Activated CD8-positive, alpha-beta memory T cell treated with anti-CD3 and anti-CD28 coated beads for 24 hours (primary cell): ENCODE data around the gene CMTM3.
"Not testable (repeated sequence)": the region's sequence is repeated elsewhere in the genome, so short reads cannot be mapped to it uniquely, and the experiment has no call there.

Experiments
- DNase-seq: peaks from one replicate; pipeline ENCODE4 v3.0.0-alpha.2; 2020

CMTM3 gene

DNA sequence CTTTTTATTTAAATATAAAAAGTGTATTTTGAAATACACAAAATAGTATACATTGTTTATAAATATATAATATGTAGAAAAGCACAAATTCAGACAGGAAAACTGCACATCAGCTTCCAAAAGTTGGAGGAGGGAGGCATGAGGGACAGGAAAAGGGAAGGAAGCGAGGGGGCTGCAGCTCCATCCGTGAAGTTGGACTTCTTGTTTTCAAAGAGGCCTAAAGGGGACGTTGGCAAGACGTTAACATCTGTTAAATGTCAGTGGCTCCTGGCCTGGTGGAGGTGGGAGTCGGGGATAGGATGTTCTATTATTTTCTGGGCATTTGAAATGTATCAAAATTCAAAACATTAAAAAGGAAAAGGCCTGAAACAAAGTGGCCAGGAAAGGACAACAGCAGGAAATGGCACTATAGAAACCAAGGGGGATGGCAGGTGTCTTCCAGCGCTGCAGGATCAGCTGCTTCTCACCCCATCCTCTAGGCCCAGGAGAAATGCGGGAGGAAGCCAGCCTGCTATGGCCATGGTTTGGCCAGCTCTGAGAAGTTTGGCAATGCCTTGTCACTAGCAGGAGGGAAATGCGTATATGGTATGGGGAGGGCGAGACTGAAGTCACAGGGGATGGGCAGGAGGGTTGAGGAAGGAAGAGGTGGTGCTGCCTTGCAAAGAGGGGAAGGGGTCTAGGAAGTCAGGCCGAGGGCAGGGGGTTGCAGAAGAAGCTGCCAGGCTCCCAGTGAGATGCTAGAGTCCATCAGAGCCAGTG is 18.8 kb upstream of the CMTM3 start:
- peak; percentile 40 for DNase-seq

DNA sequence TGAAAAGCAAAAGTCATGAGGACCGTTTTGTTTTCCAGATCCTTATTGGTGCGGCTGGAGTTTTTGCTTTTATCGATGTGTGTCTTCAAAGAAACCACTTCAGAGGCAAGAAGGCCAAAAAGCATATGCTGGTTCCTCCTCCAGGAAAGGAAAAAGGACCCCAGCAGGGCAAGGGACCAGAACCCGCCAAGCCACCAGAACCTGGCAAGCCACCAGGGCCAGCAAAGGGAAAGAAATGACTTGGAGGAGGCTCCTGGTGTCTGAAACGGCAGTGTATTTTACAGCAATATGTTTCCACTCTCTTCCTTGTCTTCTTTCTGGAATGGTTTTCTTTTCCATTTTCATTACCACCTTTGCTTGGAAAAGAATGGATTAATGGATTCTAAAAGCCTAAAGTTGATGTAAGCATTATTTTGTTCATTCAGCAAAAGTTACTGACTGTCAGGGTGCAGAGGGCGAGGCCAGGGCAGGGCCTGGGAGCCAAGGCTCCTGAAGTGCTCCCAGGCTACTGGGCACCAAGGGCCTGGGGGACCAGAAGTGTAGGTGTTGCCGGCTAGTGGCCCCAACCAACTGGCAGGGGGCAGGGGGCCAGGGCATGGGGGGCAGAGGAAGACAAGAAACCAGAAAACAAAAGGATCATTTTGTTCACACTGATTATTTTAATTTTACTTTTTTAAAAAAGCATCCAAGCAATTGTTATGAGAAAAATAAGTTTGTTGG is 16.5 kb upstream of the CMTM3 start:
- no peak for DNase-seq

DNA sequence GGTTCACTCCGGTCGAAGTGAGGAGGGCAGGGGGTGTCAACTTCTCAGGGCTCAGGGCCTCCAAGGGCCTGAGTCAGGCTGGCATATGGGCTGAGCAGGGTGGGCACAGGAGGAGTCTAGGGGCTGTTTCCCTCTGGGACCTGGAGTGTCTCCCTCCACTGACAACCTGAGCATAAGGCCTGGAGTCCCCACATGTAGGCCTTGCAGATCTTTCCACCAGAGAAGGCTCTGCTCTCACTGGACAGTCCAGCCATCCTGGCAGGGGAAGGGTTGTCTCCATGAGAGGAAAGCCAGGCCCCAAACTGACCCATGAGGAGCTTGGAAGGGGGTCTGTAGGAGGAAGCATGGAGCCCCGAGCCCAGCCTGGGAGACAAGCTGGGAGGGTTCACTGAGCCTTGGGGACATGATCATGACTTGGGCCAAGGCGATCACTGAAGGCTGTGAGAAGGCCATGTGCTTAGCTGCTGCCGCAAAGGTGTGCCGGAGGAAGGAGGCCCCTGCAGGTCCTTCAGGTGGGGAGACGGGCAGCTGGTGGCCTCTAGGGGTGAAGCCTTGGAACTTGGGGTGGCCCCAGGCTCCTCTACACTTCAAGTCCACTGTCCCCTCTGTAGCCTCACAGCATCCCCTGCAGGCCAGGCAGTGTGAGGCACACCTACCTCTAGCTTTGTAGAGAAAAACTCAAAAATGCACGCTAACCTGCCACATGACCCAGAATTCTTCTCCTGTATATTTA is 15.4 kb upstream of the CMTM3 start:
- DNase-seq, result peak; percentile 76

DNA sequence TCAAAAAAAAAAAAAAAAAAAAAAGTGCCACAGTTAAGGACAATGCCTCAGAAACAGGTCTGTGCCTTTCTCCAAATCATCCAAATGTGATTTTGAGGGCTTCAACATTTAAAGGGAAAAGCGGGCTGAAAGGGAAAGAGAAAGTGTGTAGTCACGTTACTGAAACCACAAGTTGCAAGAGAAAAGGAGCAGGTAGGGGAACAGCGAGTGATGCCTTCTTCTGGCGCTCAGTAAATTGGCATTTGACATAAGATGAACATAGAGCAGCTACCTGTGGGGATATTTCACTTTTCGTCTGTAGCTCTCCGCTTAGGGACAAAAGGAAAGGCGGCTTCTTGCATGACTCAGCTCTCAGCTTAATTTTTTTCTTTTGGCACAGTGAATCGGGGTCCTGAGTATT is 14.2 kb upstream of the CMTM3 start:
- no peak for DNase-seq

DNA sequence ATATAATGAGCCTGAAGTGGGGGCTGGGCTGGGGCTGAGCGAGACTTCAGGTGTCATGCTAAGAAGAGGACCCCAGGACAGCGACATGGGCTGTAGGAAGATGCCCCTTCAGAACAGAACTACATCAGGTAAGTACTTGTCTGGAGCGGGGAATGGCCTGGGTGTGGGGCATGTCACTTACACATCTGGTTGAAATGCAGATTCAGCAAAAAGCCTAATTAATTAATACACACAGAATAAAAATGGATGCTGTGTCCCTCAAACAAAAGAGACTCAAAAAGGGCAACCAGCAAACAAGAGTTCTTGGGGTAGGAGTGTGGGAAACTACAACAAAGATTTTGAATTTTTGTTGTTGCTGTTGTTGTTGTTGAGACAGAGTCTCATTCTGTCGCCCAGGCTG is 13.5 kb upstream of the CMTM3 start:
- no peak for DNase-seq

DNA sequence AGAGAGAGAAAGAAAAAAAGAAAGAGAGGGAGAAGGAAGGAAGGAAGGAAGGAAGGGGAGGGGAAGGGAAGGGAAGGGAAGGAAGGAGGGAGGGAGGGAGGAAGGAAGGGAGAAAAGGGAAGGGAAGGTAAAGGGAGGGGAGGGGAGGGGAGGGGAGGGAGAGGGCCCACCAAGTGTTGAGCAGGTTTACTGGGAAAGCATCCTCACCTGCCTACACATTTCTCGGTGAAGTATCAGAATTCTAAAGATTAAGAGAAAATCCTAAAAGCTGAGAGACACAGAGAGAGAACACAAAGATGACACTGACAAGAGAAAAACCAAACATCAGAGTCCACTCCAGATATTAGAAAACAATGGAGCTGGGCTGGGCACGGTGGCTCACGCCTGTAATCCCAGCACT is 12.3 kb upstream of the CMTM3 start:
- no peak for DNase-seq

DNA sequence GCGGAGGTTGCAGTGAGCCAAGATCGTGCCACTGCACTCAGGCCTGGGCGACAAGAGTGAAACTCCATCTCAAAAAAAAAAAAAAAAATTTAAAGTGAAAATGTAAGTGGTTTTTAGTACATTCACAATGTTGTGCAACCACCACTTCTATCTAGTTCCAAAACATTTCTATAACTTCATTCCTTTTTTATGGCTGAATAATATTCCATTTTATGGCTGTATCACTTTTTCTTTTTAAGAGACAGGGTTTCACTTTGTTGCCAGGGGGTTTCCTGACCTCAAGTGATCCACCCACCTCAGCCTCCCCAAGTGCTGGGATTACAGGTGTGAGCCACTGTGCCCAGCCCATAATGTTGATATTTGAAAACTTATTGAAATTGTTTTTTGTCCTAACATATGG is 11.7 kb upstream of the CMTM3 start:
- DNase-seq, result no peak

DNA sequence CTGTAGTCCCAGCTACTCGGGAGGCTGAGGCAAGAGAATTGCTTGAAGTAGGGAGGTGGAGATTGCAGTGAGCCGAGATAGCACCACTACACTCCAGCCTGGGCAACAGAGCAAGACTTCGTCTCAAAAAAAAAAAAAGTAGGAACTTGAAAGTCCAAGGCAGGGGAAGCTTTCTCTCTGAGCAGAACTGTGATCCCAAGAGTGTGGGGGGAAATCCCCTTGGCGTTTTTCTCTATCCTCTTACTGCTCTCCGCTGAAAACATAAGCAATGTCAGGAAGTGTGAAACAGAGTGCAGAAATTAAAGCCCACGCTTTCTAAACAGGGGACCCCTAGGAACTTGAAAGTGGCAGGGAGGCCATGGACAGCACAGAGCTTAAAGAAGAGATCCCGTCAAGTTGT is 9.8 kb upstream of the CMTM3 start:
- no peak for DNase-seq

DNA sequence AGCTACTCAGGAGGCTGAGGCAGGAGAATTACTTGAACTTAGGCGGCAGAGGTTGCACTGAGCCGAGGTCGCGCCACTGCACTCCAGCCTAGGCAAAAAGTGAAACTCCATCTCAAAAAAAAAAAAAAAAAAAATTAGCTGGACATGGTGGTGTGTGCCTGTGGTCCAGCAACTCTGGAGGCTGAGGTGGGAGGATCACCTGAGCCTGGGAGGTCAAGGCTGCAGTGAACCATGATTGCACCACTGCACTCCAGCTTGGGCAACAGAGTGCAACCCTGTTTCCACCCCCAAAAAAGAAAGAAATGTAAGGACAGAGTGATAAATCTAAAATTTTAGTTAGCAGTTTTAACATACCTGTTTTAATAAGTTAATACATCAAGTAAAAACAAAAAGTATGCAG is 7.9 kb upstream of the CMTM3 start:
- DNase-seq, result not testable (repeated sequence)

DNA sequence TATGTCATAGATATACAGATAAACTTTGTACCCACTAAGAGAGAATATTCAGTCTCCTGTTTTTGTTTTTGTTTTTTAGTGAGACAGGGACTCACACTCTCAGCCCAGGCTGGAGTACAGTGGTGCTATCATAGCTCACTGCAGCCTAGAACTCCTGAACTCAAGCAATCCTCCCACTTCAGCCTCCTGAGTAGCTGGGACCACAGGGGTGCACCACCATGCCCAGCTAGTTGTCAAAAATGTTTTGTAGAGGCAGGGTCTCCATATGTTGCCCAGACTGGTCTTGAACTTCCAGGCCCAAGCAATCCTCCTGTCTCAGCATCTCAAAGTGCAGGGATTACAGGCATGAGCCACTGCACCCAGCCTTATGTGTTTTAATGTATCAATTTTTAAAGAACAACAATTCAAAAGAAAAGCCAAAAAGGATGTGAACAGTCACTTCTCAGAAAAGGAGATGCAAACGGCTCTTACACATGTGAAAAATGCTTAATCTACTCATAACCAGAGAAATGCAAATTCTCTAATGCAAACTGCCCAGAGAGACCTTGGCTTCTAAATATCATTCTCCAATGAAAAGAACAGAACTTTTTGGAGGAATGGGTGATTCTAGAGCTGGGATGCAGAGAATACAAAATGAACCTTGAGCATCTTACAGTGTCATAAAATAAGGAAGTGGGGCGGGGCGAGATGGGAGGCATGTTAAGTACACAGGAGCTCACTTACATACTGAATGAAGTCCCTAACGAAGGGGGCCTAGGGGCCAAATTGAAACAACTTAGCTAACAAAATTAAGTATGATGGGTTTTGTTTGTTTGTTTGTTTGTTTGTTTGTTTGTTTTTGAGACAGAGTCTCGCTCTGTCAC is 7.3 kb upstream of the CMTM3 start:
- no peak for DNase-seq

DNA sequence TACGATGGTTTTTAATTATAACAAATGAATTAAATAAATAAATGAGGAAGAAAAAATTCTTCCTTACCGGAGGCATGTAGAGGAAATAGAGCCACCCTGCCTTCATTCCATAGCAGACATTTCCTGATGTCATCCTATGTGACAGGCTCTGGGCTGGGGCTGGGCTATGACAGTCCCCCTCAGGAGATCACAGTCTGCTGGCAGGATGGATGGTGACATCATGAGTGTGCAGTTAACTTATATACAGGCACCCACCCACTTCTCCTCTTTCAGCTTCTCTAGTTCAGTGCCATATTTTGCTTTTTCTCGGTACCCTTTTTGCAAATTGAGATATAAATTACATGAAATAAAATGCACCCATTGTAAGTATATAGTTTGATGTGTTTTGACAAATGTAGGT is 6.4 kb upstream of the CMTM3 start:
- DNase-seq, result no peak

DNA sequence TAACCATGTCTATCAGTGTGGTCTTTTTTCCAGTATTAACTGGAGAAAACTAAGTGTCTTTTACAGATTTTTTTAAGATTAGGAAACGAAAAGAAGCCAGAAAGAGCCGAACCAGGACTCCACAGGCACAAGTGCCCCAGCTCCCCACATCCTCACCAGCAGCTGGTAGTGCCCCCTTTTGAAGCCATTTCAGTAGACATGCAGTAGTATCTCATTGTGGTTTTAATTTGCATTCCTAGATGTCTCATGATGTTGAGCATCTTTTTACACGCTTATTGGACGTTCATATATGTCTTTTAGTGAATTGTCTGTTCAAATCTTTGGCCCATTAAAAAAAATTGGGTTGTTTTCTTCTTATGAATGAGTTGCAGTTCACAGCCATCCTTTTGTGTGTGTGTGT is 4.8 kb upstream of the CMTM3 start:
- DNase-seq, result no peak

DNA sequence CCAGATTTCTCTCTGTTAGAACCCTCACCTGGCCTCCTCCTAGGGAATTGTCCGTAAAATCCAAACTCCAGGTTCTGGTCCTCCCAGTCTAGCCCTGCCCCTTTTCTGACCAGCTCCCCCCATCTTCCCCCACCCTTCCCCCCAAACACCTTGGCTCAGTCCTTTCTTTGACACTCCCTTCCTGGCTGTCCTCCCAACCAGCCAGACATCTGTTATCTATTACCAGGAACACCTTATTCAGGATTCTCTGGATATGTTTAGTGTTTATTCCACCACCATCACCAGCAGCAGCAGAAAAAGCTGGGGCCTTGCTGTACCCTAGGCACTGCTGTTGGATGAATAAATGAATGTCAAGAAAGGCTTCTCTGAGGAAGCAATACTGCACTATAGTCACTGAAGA is 4.0 kb upstream of the CMTM3 start:
- no peak for DNase-seq

DNA sequence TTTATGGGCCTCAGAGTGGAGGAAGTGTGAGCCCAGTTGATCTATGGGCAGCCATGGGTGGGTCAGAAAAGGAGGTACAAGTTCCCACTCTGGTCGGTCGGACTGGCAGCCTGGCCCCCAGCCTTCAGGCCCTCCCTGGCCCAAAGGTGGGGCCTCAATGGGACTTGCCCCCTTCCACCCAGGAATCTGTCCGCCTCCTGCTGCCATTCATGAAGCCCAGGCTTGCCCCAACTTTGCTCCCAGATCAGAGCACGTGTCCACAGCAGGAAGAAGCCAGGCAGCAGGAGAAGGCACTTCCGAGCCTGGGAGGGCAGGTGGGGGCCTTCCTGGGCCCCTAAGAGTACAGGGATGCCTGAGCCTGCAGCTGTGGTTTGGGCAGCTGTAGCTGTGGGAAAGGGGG is 3.0 kb upstream of the CMTM3 start:
- no peak for DNase-seq

DNA sequence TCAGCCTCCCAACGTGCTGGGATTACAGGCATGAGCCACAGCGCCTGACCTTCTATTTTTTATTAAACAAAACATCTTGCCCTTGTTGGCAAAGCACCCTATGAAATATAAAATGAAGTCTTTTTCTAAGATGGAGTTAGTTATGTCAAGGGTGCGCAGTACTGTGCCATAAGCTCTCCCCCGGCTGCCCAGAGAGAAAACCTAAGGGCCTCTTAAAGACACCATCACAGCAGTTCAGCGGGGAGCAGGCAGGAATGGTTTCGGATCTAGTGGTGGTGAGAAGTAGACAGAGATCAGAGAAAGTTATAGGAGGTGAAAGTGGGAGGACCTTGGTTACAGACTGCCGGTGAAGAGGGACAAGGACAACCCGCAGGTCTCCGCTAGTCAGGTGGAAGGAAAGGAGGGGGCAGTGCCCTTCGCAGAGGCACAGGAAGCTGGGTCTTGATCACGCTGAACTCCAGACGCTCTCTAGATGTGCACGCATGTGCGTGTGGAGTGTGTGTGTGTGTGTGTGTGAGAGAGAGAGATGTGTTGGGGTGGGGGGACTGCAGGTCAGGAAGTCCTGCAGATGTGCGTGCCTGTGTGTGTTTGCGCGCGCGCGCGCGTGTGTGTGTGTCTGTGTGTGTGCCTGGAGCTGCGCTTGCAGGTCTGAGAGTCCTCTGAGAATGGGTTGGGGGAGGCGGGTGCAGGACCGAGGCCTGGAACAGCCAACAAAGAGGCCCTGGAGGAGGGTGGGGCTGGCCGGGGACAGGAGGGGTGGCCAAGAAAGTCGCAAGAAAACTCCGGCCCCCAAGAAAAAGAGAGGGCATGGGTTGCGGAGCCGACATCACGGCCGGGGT is 748 bp upstream of the CMTM3 start:
- peak; percentile 84 for DNase-seq

DNA sequence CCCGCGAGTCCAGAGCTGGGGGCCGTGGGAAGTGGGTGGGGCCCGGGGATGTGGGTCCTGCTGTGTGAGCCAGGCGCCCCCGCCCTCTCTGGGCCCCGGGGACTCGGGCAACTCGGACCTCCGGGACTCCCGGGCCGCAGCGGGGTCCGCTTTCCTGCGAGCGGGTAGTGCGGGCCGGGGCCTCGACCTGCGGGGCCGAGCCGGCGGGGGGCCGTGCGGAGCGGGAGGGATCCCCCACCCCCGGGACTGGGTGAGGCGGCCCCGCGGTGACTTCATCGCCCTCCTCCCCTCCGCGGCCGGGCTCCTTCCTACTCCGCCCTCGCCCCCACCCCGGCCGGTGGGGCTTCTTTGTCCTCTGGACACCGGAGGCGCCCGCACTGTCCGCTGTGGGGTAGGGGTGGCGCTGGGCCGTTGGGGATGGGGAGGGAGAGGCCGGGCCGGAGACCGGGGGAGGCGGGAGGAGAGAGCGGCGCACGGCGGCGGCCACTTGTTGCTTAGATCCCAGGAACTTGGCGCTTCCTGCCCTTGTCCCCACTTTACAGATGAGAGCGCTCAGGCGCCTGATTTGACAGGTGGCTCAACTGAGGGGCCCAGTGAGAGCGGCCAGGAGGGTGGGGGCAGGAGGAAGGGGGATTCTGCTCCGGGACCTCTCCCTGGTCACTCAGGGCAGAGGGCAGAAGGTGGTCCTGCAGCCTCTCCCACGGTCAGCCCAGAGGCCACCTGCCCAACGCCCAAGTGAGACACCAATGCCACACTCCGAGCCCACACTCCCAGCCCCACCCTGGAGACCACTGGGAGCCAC is 874 bp downstream of the CMTM3 start:
- no peak for DNase-seq

DNA sequence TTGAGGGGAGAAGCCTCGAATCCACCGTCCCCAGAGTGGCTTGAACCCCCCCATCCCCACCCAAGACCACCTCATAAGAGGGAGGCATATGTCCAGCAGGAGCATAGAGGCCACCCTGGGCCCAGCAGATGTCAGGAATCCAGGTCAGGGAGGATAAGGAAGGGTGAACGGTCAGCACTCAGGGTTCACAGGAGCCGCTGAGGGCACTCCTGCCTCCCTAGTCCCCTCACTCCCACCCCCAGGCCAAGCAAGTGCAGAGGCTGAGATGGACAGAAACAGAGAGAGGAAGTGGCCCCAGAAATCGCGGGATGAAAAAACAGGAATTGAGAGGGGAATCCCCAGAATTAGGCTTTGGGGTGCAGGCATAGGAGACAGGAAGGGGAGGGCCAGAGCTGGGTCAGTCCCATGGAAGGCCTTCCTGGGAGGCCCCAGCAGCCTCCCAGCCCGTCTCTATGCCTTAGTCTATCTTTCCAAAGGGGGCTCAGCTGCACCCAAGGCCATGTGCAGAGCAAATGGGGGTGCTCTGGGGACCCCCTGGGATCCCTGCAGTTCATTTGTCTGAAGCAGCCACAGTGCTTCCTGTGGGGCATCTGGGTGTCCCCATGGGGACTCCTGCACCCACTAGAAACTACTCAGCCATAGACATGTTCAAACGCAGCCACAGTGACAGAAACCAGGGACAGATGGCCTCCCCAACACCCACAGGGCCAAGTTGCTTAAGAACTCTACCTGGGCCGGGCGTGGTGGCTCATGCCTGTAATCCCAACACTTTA is 1.7 kb downstream of the CMTM3 start:
- DNase-seq, result no peak

DNA sequence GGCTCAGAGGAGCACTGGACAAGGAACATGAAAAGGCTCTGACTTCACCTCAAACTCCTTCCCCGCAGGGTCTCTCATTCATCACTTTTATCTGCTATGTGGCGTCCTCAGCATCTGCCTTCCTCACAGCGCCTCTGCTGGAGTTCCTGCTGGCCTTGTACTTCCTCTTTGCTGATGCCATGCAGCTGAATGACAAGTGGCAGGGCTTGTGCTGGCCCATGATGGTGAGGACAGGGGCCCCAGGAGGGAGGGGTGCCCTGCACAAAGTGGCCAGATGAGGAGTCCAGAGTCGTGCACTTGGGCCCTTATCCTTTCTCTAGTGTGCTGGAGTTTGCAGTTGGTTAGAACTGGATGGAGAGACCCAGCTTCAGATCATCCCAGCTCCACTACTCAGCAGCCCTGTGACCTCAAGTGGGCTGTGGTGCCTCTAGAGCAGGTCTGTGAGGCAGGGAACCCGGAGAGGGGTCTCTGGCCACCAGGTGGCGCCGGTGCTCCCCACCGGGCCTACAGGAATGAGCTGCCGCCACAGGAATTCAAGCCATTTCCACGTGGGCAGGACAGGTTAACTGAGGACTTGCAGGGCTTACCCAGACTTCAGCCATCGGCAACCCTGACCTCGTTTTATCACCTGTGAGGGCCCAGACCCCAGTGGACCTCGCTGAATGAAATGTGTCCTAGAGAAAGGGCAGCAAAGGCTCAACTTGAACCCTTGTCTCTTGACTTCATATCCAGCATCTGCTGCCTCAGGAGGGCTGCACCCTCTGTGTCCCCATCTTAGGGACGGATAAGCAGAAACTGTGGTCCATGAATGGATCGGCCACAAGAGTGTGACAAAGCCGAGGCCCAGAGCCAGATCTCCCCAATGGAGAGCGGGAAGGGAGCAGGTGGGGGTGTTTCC is 4.0 kb downstream of the CMTM3 start:
- DNase-seq, result peak; percentile 95

DNA sequence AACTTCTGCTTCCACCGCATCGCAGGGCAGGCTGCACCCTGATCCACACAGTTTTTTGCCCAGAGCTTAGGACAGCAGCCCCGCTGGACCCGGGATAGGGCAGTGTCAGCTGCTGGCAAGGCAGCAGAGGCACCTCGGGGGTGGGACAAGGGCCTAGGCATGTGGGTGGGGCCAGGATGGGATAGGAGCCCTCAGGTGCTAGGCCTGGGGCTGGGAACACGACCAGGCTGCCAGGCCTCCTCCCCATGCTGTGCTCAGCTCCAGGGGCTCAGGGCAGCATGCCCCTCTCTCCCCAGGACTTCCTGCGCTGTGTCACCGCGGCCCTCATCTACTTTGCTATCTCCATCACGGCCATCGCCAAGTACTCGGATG is 4.6 kb downstream of the CMTM3 start:
- no peak for DNase-seq
